ENCODE results near the gene ARPP19. TPM values are rescaled to one million over a fixed set of nuclear protein-coding genes. Genes with fewer than 3 reads are reported as not detected.

The ARPP19 gene
- total and polyA plus RNA-seq, 9 of the 15 experiments (the other 6 are each of a cell fraction or from before 2014, with no cell fraction given) = 33.3 to 102 (median 60.5) TPM

DNA sequence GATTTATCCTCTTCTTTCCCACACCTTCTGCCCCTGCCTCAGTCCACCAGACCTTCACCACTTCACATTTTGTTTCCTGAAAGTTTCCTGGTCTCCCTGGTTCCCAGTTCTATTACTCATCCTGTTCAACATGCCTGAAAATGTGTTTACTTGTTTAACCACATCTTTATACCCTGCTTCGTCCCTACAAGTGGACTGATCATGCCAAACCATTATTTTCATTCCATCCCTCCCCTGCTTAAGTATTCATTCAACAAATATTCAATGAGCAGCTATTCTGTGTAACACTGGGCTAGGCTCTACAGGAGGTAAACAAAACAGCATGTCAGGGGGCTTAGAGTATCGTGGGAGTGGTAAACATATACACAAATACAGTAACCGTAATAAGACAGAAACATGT lies 45.6 kb downstream of the ARPP19 start:
- Histone ChIP-seq H3K9me1 (ENCODE audit: control insufficient read depth, insufficient read depth, low read length) (no peaks in the 10 kb centered on the region), H4K20me1 (replicated peaks; ENCODE audit: control insufficient read depth, insufficient read depth, low read length) (peaks cover 8% of the 10 kb centered on the region; the same call in 1 of the 2 replicates), H3K27ac (ENCODE audit: extremely low read depth, low read depth, low read length) (no peak overlapping the region), H3K4me1 (replicated peaks in 1 of 2; ENCODE audit: control insufficient read depth in 2 of 2, insufficient read depth in 2 of 2, low read length in 2 of 2) (peaks cover 0 to 2% of the 10 kb centered on the region in 2 experiments; a peak in 2 of 5 replicates), H3K4me3 (no peak overlapping the region), H3K27me3 (ENCODE audit: control insufficient read depth in 2 of 2, insufficient read depth in 2 of 2, low read length in 2 of 2) (peaks cover 15 to 17% of the 10 kb centered on the region in 2 experiments), H3K36me3 (ENCODE audit: control insufficient read depth, insufficient read depth, low read length) (no peaks in the 10 kb centered on the region), H3K79me2 (ENCODE audit: control insufficient read depth, insufficient read depth, low read length) (no peaks in the 10 kb centered on the region), H3K9ac (ENCODE audit: insufficient read depth in 1 of 2, low read depth in 2 of 2, low read length in 2 of 2) (no peak overlapping the region), H3K4me2 (ENCODE audit: insufficient read depth, low read length) (no peak overlapping the region), H2AFZ (ENCODE audit: low read depth, low read length) (no peak overlapping the region), H3K9me3 (replicated peaks; ENCODE audit: control insufficient read depth, insufficient read depth, low read depth, low read length) (no peaks in the 10 kb centered on the region)
- in situ Hi-C loops (cut with MboI) = no loop called here
- CTCF ChIA-PET (ENCODE audit: low intra/inter-chr PET ratio) = no interaction called here
- no peak for DNase-seq (ENCODE audit: extremely low read depth in 1 of 4, low spot score in 3 of 4)
- WGBS (ENCODE audit: insufficient coverage, low coverage, missing lambda C conversion rate) = 5% methylated on average over 3 of the region's 3 CpGs
- FAIRE-seq = no peak
- no peak for TF ChIP-seq PYGO2 (tag; IDR thresholded peaks at IDR 0.05)
- no peak for TF ChIP-seq ADNP (tag; IDR thresholded peaks at IDR 0.05)
- TF ChIP-seq CBX2 (IDR thresholded peaks at IDR 0.05; ENCODE audit: insufficient read depth, low read length, poor library complexity, severe bottlenecking) = peak; percentile 39
- TF ChIP-seq, protein P1, sequence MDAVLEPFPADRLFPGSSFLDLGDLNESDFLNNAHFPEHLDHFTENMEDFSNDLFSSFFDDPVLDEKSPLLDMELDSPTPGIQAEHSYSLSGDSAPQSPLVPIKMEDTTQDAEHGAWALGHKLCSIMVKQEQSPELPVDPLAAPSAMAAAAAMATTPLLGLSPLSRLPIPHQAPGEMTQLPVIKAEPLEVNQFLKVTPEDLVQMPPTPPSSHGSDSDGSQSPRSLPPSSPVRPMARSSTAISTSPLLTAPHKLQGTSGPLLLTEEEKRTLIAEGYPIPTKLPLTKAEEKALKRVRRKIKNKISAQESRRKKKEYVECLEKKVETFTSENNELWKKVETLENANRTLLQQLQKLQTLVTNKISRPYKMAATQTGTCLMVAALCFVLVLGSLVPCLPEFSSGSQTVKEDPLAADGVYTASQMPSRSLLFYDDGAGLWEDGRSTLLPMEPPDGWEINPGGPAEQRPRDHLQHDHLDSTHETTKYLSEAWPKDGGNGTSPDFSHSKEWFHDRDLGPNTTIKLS (IDR thresholded peaks at IDR 0.05; ENCODE audit: borderline replicate concordance, low read depth) = no peak
- intact Hi-C loops (cut with micrococcal nuclease) = loop anchor here (10.0 kb wide), 1 partner anchor 212 kb away; no protein-coding TSS in a partner anchor
- no TSS peak for BruUV-seq (replicated peaks)
- POLR2A ChIA-PET = interaction anchor here (0.7 to 1.6 kb wide), 2 partner anchors 12 to 15 kb away, joined by 3 to 4 read pairs; no protein-coding TSS in a partner anchor
- ATAC-seq = no peak
